Skeletal muscle satellite cell (primary cell): Measurements from ENCODE around the gene TTLL10.
"Not testable (repeated sequence)": the region's sequence is repeated elsewhere in the genome, so short reads cannot be mapped to it uniquely, and the experiment has no call there.

Experiments used
- H3K27me3 ChIP-seq: 2 replicates; pipeline ENCODE4 v1.7.0; 2013; ENCODE audit warnings: low read length; ENCODE audit not compliant: control insufficient read depth, insufficient read depth
- H3K36me3 ChIP-seq: 2 replicates; pipeline ENCODE4 v1.7.0; 2013; ENCODE audit warnings: mild to moderate bottlenecking, control low read depth, low read length; ENCODE audit not compliant: insufficient read depth
- H3K4me1 ChIP-seq: 2 replicates; pipeline ENCODE4 v1.7.0; 2013; ENCODE audit warnings: low read length; ENCODE audit not compliant: control insufficient read depth, insufficient read depth
- H3K4me2 ChIP-seq: 2 replicates; pipeline ENCODE4 v1.7.0; 2013; ENCODE audit warnings: mild to moderate bottlenecking, low read length
- H3K4me3 ChIP-seq: 2 replicates; pipeline ENCODE4 v1.7.0; 2013; ENCODE audit warnings: low read length
- H3K9ac ChIP-seq: 2 replicates; pipeline ENCODE4 v1.7.0; 2013; ENCODE audit warnings: mild to moderate bottlenecking, low read depth, low read length, moderate library complexity
- H3K9me3 ChIP-seq: replicated peaks from 2 replicates; pipeline ENCODE4 v1.7.0; 2013; ENCODE audit warnings: mild to moderate bottlenecking, control low read depth, low read length

The TTLL10 gene

GRCh38 chr1:1169429-1170214 lies 4.1 kb upstream of the TTLL10 start:
- Histone ChIP-seq H3K27me3 (peaks cover 51% of the 10 kb centered on the region), H3K9me3 (no peaks in the 10 kb centered on the region), H3K9ac (no peak overlapping the region), H3K4me1 (no peaks in the 10 kb centered on the region), H3K4me3 (no peak overlapping the region), H3K36me3 (no peaks in the 10 kb centered on the region), H3K4me2 (no peak overlapping the region)

GRCh38 chr1:1170215-1171091 lies 3.2 kb upstream of the TTLL10 start:
- Histone ChIP-seq H3K4me2 (no peak overlapping the region), H3K4me1 (no peaks in the 10 kb centered on the region), H3K4me3 (no peak overlapping the region), H3K27me3 (peaks cover 51% of the 10 kb centered on the region), H3K9ac (no peak overlapping the region), H3K9me3 (no peaks in the 10 kb centered on the region), H3K36me3 (no peaks in the 10 kb centered on the region)

- Histone ChIP-seq H3K4me2 (no peak overlapping the region), H3K27me3 (peaks cover 47% of the 10 kb centered on the region), H3K9ac (no peak overlapping the region), H3K36me3 (no peaks in the 10 kb centered on the region), H3K4me1 (no peaks in the 10 kb centered on the region), H3K9me3 (no peaks in the 10 kb centered on the region), H3K4me3 (no peak overlapping the region)
Measured at GRCh38 chr1:1171161-1171545, 2.5 kb upstream of the TTLL10 start.

- H3K9me3 ChIP-seq: no peaks in the 10 kb centered on the region
- H3K27me3 ChIP-seq: peaks cover 52% of the 10 kb centered on the region
- H3K9ac ChIP-seq: no peak overlapping the region
- no peak overlapping the region for H3K4me2 ChIP-seq
- H3K36me3 ChIP-seq: no peaks in the 10 kb centered on the region
- H3K4me1 ChIP-seq: no peaks in the 10 kb centered on the region
- H3K4me3 ChIP-seq: no peak overlapping the region
Measured at GRCh38 chr1:1171546-1172340, 1.9 kb upstream of the TTLL10 start.

GRCh38 chr1:1173061-1173792 lies 453 bp upstream of the TTLL10 start:
- Histone ChIP-seq H3K36me3 (no peaks in the 10 kb centered on the region), H3K9me3 (no peaks in the 10 kb centered on the region), H3K4me2 (no peak overlapping the region), H3K4me1 (no peaks in the 10 kb centered on the region), H3K9ac (no peak overlapping the region), H3K4me3 (no peak overlapping the region), H3K27me3 (peaks cover 63% of the 10 kb centered on the region)

- peaks cover 52% of the 10 kb centered on the region for H3K27me3 ChIP-seq
- no peak overlapping the region for H3K4me2 ChIP-seq
- H3K4me3 ChIP-seq: no peak overlapping the region
Measured at GRCh38 chr1:1175221-1176062, 1.8 kb downstream of the TTLL10 start.

GRCh38 chr1:1176063-1176761 lies 2.5 kb downstream of the TTLL10 start:
- H3K4me1 ChIP-seq, H3K4me3 ChIP-seq, H3K4me2 ChIP-seq, H3K36me3 ChIP-seq, H3K9me3 ChIP-seq, H3K9ac ChIP-seq: not testable (repeated sequence)
- peaks cover 52% of the 10 kb centered on the region for H3K27me3 ChIP-seq

More at GRCh38 chr1:1175221-1176062, 1.8 kb downstream of the TTLL10 start:
- Histone ChIP-seq H3K36me3 (no peaks in the 10 kb centered on the region), H3K9ac (no peak overlapping the region), H3K4me1 (no peaks in the 10 kb centered on the region), H3K9me3 (no peaks in the 10 kb centered on the region)

GRCh38 chr1:1176931-1177330 lies 3.3 kb downstream of the TTLL10 start:
- H3K27me3 ChIP-seq: peaks cover 50% of the 10 kb centered on the region
- H3K9me3 ChIP-seq: no peaks in the 10 kb centered on the region
- no peak overlapping the region for H3K4me3 ChIP-seq
- H3K9ac ChIP-seq: no peak overlapping the region
- no peaks in the 10 kb centered on the region for H3K36me3 ChIP-seq
- no peak overlapping the region for H3K4me2 ChIP-seq
- H3K4me1 ChIP-seq: no peaks in the 10 kb centered on the region

GRCh38 chr1:1177452-1178206 lies 3.9 kb downstream of the TTLL10 start:
- no peak overlapping the region for H3K9ac ChIP-seq

More at GRCh38 chr1:1177452-1178206, 3.9 kb downstream of the TTLL10 start:
- Histone ChIP-seq H3K4me1 (no peaks in the 10 kb centered on the region), H3K36me3 (no peaks in the 10 kb centered on the region), H3K9me3 (no peaks in the 10 kb centered on the region), H3K4me2 (no peak overlapping the region), H3K4me3 (no peak overlapping the region), H3K27me3 (peaks cover 45% of the 10 kb centered on the region)
